Ascending aorta (tissue), 2 donors: Measurements from ENCODE around the gene BOD1L1. TPM values are rescaled to one million over a fixed set of nuclear protein-coding genes. Genes with fewer than 3 reads are reported as not detected.

Source experiments
- DNase-seq, 2 donors: peaks; one replicate each; pipeline ENCODE4 v3.0.0-alpha.2; 2019; ENCODE audit warnings: low spot score in 2 of 2
- H3K27ac ChIP-seq, 2 donors: fragments of 200-600 bp; sonication (generic); one replicate each; pipeline ENCODE4 v1.5.1; 2016 to 2017; ENCODE audit warnings: mild to moderate bottlenecking in 1 of 2
- H3K27me3 ChIP-seq: fragments of 200-600 bp; sonication (generic); one replicate; pipeline ENCODE4 v1.5.1; 2017
- H3K36me3 ChIP-seq, 2 donors: fragments of 200-600 bp; sonication (generic); one replicate each; pipeline ENCODE4 v1.5.1; 2016
- H3K4me1 ChIP-seq, 2 donors: fragments of 200-600 bp; sonication (generic); one replicate each; pipeline ENCODE4 v1.5.1; 2016 to 2017; ENCODE audit warnings: mild to moderate bottlenecking in 1 of 2
- H3K4me3 ChIP-seq, 2 donors: fragments of 200-600 bp; sonication (generic); one replicate each; pipeline ENCODE4 v1.5.1; 2016 to 2017; ENCODE audit warnings: mild to moderate bottlenecking in 1 of 2
- H3K9me3 ChIP-seq, 2 donors: fragments of 200-600 bp; sonication (generic); one replicate each; pipeline ENCODE4 v1.5.1; 2016
- CTCF ChIP-seq, 3 experiments: fragments of 200-600 bp in 2 of 3; fragments of 450-650 bp in 1 of 3; sonication (generic) in 2 of 3; IDR thresholded peaks; one replicate each; pipeline ENCODE4 v1.5.1; 2016 to 2019; ENCODE audit warnings: antibody characterized with exemption in 3 of 3, mild to moderate bottlenecking in 1 of 3, moderate library complexity in 1 of 3
- intact Hi-C: fragments of 100-400 bp; cut with DNase I; formaldehyde crosslinking; loops from one replicate; pipeline ENCODE4 v1.15.1; 2023
- total RNA-seq: library from RNA; depleted of rRNA; stranded (reverse); fragments of >200 nt; gene quantifications from one replicate; pipeline ENCODE4 v1.1.0, GENCODE V29; 2016

BOD1L1 gene
- total RNA-seq, 1 donor from 2014 or later = 8.4 TPM

- Histone ChIP-seq H3K9me3 (no peaks in the 10 kb centered on the region), H3K4me1 (peaks cover 8 to 16% of the 10 kb centered on the region in 2 donors), H3K27me3 (no peaks in the 10 kb centered on the region), H3K36me3 (no peaks in the 10 kb centered on the region), H3K27ac (peak overlapping the region in 1 of 2 donors; percentile 73), H3K4me3 (no peak overlapping the region)
- no peak for DNase-seq
- intact Hi-C loops = no loop called here
- TF ChIP-seq CTCF (IDR thresholded peaks at IDR 0.05) = no peak
Measured at GRCh38 chr4:13640149-13640940, 12.8 kb upstream of the BOD1L1 start.

GRCh38 chr4:13635286-13635799 is 7.8 kb upstream of the BOD1L1 start:
- no peak overlapping the region for H3K4me3 ChIP-seq
- no peaks in the 10 kb centered on the region for H3K9me3 ChIP-seq
- H3K36me3 ChIP-seq = no peaks in the 10 kb centered on the region
- H3K4me1 ChIP-seq = no peaks in the 10 kb centered on the region
- no peak for TF ChIP-seq CTCF (IDR thresholded peaks at IDR 0.05)
- H3K27me3 ChIP-seq = no peaks in the 10 kb centered on the region
- intact Hi-C loops = no loop called here
- no peak overlapping the region for H3K27ac ChIP-seq
- DNase-seq = no peak

GRCh38 chr4:13633671-13634070 is 6.1 kb upstream of the BOD1L1 start:
- no peak overlapping the region for H3K4me3 ChIP-seq
- intact Hi-C loops = no loop called here

GRCh38 chr4:13627178-13627605 is 333 bp downstream of the BOD1L1 start:
- Histone ChIP-seq H3K4me3 (peak overlapping the region; percentile 85 to 93), H3K4me1 (peaks cover 0 to 18% of the 10 kb centered on the region in 2 donors), H3K9me3 (no peaks in the 10 kb centered on the region), H3K27ac (peak overlapping the region; percentile 94 to 96), H3K27me3 (no peaks in the 10 kb centered on the region), H3K36me3 (no peaks in the 10 kb centered on the region)
- intact Hi-C loops = loop anchor here (2.0 kb wide), 2 partner anchors 28 to 142 kb away; partner anchors contain the start of gene RAB28
- TF ChIP-seq CTCF (IDR thresholded peaks at IDR 0.05) = no peak
- DNase-seq = no peak

More at GRCh38 chr4:13633671-13634070, 6.1 kb upstream of the BOD1L1 start:
- Histone ChIP-seq H3K27ac (no peak overlapping the region), H3K27me3 (no peaks in the 10 kb centered on the region), H3K36me3 (no peaks in the 10 kb centered on the region), H3K4me1 (no peaks in the 10 kb centered on the region), H3K9me3 (no peaks in the 10 kb centered on the region)
- TF ChIP-seq CTCF (IDR thresholded peaks at IDR 0.05) = no peak
- DNase-seq = no peak

GRCh38 chr4:13626492-13627177 is 890 bp downstream of the BOD1L1 start:
- Histone ChIP-seq H3K27ac (peak overlapping the region in 1 of 2 donors; percentile 96), H3K27me3 (no peaks in the 10 kb centered on the region), H3K4me1 (peaks cover 0 to 18% of the 10 kb centered on the region in 2 donors), H3K4me3 (peak overlapping the region; percentile 85 to 93), H3K9me3 (no peaks in the 10 kb centered on the region), H3K36me3 (no peaks in the 10 kb centered on the region)
- DNase-seq = no peak
- no peak for TF ChIP-seq CTCF (IDR thresholded peaks at IDR 0.05)
- intact Hi-C loops = loop anchor here (2.0 kb wide), 2 partner anchors 28 to 142 kb away; partner anchors contain the start of gene RAB28
